GM12875 (cell line): ENCODE results near the gene LDB2.

ENCODE experiments used
- H3K4me3 ChIP-seq: one replicate; pipeline ENCODE4 v1.5.1; 2011; ENCODE audit warnings: low read depth, low read length, control low read depth
- CTCF ChIP-seq: IDR thresholded peaks from 2 replicates; pipeline ENCODE4 v1.5.1; 2011; ENCODE audit warnings: low read depth, mild to moderate bottlenecking, control low read depth, inconsistent platforms, low read length, moderate library complexity, borderline replicate concordance; ENCODE audit not compliant: insufficient read depth

LDB2 gene

GRCh38 chr4:16590797-16591196 is 307.6 kb downstream of the LDB2 start:
- no peak for TF ChIP-seq CTCF

GRCh38 chr4:16588651-16589050 is 309.8 kb downstream of the LDB2 start:
- no peak for TF ChIP-seq CTCF
- no peak overlapping the region for H3K4me3 ChIP-seq

More at GRCh38 chr4:16590797-16591196, 307.6 kb downstream of the LDB2 start:
- H3K4me3 ChIP-seq, result no peak overlapping the region

- no peak overlapping the region for H3K4me3 ChIP-seq
- TF ChIP-seq CTCF, result no peak
Observed at GRCh38 chr4:16588149-16588548, 310.3 kb downstream of the LDB2 start.

GRCh38 chr4:16585053-16585452 is 313.4 kb downstream of the LDB2 start:
- H3K4me3 ChIP-seq, result no peak overlapping the region
- TF ChIP-seq CTCF, result no peak

- no peak overlapping the region for H3K4me3 ChIP-seq
- TF ChIP-seq CTCF, result no peak
Observed at GRCh38 chr4:16583764-16584163, 314.7 kb downstream of the LDB2 start.

GRCh38 chr4:16582526-16582925 is 315.9 kb downstream of the LDB2 start:
- no peak overlapping the region for H3K4me3 ChIP-seq
- peak; percentile 26; the same call in 1 of the 2 replicates for TF ChIP-seq CTCF

GRCh38 chr4:16582036-16582435 is 316.4 kb downstream of the LDB2 start:
- no peak overlapping the region for H3K4me3 ChIP-seq
- no peak for TF ChIP-seq CTCF
